Liver (tissue), 3 donors: Measurements from ENCODE around the gene ZC3H18.

ENCODE experiments used
- CTCF ChIP-seq: fragments of 150-350 bp; IDR thresholded peaks from 2 replicates; pipeline ENCODE4 v1.5.1; 2017; ENCODE audit warnings: improper control_type of control experiment, low read depth, low read length; ENCODE audit not compliant: missing input control
- FOXA2 ChIP-seq: IDR thresholded peaks from 2 replicates; pipeline ENCODE4 v1.6.1; 2016; ENCODE audit warnings: antibody characterized with exemption
- GABPA ChIP-seq, 2 donors: IDR thresholded peaks in 1 of 2; conservative IDR thresholded peaks in 1 of 2; 2 replicates each; pipeline ENCODE4 v1.6.1; 2016; ENCODE audit warnings: antibody characterized with exemption in 2 of 2, mild to moderate bottlenecking in 1 of 2, moderate library complexity in 1 of 2
- donor health status: healthy.
- donor health status: healthy.

GRCh38 chr16:88655733-88656281, 85.6 kb downstream of the ZC3H18 start:
- TF ChIP-seq CTCF, result no peak
- no peak for TF ChIP-seq GABPA (IDR thresholded peaks at IDR 0.05 in 1 of 2, conservative IDR thresholded peaks at IDR 0.05 in 1 of 2)
- no peak for TF ChIP-seq FOXA2
